RWPE2 (cell line): Measurements from ENCODE around the gene CD6.

Experiments
- ATAC-seq: fragments of 200-7000 bp; cut with Tn5 transposase; 3 replicates; pipeline ENCODE4 v1.9.1; 2021; ENCODE audit warnings: low read depth
- DNase-seq: peaks from one replicate; pipeline ENCODE4 v3.0.0-alpha.2; 2020; ENCODE audit warnings: low spot score
- H3K27ac ChIP-seq: fragments of 450-650 bp; 2 replicates; pipeline ENCODE4 v1.5.1; 2017; ENCODE audit warnings: mild to moderate bottlenecking; ENCODE audit not compliant: poor library complexity, severe bottlenecking
- H3K27me3 ChIP-seq: fragments of 250-450 bp; sonication (Bioruptor Pico); 2 replicates; pipeline ENCODE4 v1.5.1; 2021; ENCODE audit warnings: mild to moderate bottlenecking, moderate library complexity; ENCODE audit not compliant: insufficient read depth, poor library complexity, severe bottlenecking
- H3K36me3 ChIP-seq: fragments of 250-450 bp; sonication (Bioruptor Pico); 2 replicates; pipeline ENCODE4 v1.5.1; 2020; ENCODE audit warnings: low read depth, mild to moderate bottlenecking, moderate library complexity
- H3K4me1 ChIP-seq: fragments of 250-450 bp; sonication (Bioruptor Pico); 2 replicates; pipeline ENCODE4 v1.5.1; 2021; ENCODE audit warnings: mild to moderate bottlenecking, moderate library complexity; ENCODE audit not compliant: insufficient read depth, poor library complexity, severe bottlenecking
- H3K4me3 ChIP-seq: fragments of 250-450 bp; sonication (Bioruptor Pico); 2 replicates; pipeline ENCODE4 v1.5.1; 2021; ENCODE audit warnings: mild to moderate bottlenecking, moderate library complexity; ENCODE audit not compliant: severe bottlenecking
- H3K9me3 ChIP-seq: fragments of 250-450 bp; sonication (Bioruptor Pico); 2 replicates; pipeline ENCODE4 v1.5.1; 2021; ENCODE audit warnings: mild to moderate bottlenecking, moderate library complexity; ENCODE audit not compliant: severe bottlenecking
- TF ChIP-seq, protein P1 (sequence below): fragments of 450-650 bp; IDR thresholded peaks from one replicate; pipeline ENCODE4 v1.5.1; 2017; ENCODE audit warnings: mild to moderate bottlenecking, moderate library complexity; ENCODE audit not compliant: poor library complexity, severe bottlenecking

CD6 gene

DNA sequence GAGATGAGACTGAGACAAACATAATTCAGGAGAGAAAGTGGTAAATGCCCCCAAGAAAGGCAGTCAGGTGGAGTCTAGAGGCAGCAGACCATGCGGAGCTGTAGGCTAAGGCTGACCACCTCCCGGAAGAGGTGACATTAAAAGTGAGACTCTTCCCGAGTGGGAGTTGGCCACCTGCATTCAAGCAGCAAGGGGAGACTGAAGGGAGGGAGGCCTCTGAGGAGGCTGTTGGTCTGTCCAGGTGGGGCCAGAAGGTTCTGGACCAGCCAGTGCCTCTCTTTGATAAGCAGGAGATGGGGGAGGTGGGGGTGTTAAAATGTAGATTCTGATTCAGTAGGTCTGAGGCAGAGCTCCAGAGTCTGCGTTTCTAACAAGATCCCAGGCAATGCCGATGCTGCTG is 37.5 kb downstream of the CD6 start:
- H3K27me3 ChIP-seq, result peaks cover 10% of the 10 kb centered on the region

DNA sequence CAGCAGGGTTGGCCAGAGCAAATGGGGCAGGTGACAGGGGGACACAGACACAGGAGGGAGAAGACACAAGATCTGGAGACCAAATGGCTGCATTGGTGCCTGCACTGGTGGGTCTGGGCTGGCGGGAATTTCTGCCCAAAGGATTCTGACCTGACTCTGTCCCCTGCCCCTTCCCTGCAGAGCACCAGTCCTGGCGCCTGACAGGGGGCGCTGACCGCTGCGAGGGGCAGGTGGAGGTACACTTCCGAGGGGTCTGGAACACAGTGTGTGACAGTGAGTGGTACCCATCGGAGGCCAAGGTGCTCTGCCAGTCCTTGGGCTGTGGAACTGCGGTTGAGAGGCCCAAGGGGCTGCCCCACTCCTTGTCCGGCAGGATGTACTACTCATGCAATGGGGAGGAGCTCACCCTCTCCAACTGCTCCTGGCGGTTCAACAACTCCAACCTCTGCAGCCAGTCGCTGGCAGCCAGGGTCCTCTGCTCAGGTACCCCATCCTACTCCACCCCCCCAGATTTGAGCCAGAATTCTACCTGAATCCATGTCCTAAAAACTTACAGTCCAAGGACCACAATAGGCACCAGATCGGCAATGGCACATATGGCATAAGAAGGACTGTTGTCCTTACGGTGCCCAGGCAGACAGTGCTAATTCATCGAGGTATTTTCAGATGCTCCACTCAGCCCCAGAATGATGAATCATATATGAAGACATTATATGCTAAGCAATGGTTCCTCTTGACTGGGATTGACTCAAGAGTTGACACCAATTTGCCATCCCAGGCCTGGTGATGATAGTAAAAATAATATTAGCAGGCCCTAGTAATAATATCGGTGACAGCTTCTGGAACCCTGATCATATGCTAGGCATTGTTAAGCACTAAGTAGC is 38.2 kb downstream of the CD6 start:
- TF ChIP-seq, protein P1, sequence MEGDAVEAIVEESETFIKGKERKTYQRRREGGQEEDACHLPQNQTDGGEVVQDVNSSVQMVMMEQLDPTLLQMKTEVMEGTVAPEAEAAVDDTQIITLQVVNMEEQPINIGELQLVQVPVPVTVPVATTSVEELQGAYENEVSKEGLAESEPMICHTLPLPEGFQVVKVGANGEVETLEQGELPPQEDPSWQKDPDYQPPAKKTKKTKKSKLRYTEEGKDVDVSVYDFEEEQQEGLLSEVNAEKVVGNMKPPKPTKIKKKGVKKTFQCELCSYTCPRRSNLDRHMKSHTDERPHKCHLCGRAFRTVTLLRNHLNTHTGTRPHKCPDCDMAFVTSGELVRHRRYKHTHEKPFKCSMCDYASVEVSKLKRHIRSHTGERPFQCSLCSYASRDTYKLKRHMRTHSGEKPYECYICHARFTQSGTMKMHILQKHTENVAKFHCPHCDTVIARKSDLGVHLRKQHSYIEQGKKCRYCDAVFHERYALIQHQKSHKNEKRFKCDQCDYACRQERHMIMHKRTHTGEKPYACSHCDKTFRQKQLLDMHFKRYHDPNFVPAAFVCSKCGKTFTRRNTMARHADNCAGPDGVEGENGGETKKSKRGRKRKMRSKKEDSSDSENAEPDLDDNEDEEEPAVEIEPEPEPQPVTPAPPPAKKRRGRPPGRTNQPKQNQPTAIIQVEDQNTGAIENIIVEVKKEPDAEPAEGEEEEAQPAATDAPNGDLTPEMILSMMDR, result no peak
- ATAC-seq (no peak), DNase-seq (no peak)
- H3K27me3 ChIP-seq, result peaks cover 10% of the 10 kb centered on the region
- H3K4me1 ChIP-seq, result no peaks in the 10 kb centered on the region
- no peak overlapping the region for H3K27ac ChIP-seq
- H3K36me3 ChIP-seq, result no peaks in the 10 kb centered on the region
- no peak overlapping the region for H3K4me3 ChIP-seq
- H3K9me3 ChIP-seq, result no peaks in the 10 kb centered on the region

More for the DNA sequence above, 37.5 kb downstream of the CD6 start:
- no peak for DNase-seq
- Histone ChIP-seq H3K4me3 (no peak overlapping the region), H3K36me3 (no peaks in the 10 kb centered on the region), H3K4me1 (no peaks in the 10 kb centered on the region), H3K27ac (no peak overlapping the region), H3K9me3 (no peaks in the 10 kb centered on the region)
- TF ChIP-seq, protein P1, result no peak
- no peak for ATAC-seq

DNA sequence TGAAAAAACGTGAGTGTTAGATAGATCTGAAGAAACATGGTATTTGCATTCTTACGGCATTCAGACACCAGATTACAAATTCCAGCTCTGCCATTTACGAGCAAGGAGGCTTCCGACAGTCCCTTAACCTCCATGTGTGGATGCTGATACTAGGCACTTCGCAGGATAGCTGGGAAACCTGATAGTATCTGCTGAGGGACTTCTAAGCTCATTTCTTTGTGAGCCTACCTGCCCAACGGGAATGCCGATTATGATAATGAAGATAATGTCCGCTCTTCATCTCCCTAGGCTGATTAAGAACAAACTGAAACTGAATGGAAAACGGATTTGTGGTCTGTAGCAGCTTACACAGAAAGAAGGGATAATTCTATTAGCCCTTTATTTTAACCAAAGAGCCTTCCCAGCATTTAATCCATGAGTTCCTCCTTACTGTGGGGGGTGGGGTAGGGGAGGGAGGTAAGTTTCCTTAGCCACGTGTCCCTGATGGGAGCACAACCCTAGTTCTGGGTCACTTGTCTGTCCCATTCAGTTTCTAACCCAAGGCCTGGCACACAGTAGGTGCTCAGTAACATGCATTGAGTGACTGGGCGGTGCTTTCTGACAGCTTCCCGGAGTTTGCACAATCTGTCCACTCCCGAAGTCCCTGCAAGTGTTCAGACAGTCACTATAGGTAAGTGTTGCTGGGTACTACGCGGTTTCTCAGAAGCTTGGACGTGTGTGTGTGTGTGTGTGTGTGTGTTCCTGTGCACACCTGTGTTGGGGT is 39.2 kb downstream of the CD6 start:
- Histone ChIP-seq H3K4me3 (no peak overlapping the region), H3K36me3 (no peaks in the 10 kb centered on the region), H3K27ac (no peak overlapping the region), H3K27me3 (peaks cover 10% of the 10 kb centered on the region), H3K4me1 (no peaks in the 10 kb centered on the region), H3K9me3 (no peaks in the 10 kb centered on the region)
- TF ChIP-seq, protein P1, result no peak
- no peak for ATAC-seq
- DNase-seq, result no peak

DNA sequence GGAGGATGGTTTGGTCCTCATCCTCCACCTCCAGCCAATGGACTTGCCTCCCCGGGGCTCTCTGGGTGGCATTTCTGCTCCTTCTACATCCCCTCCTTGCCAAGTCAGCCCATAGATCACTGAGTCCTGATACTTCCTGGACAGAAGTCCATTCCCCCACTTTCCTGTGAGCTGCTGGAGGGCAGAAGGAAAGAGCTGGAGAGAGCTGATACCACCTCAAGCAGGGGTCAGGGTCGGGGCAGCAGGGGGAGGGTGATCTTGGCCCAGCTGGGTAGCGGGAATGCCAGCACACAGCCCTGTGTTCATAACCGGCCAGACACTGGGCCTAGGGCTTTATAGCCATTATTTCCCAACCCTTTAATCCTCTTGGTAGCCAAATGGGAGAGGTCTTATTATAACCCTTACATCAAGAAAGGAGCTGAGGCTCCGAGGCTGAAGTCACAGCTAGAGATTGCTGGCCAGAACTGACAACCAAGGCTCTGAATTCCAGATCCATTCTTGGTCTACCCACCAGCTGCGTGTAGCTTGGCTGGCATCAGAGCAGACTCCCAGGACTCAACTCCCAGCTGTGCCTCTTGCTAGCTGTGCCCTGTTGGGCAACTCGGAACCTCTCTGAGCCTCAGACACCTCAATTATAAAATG is 39.9 kb downstream of the CD6 start:
- Histone ChIP-seq H3K4me1 (no peaks in the 10 kb centered on the region), H3K9me3 (no peaks in the 10 kb centered on the region), H3K4me3 (no peak overlapping the region), H3K36me3 (no peaks in the 10 kb centered on the region), H3K27me3 (peaks cover 10% of the 10 kb centered on the region), H3K27ac (no peak overlapping the region)
- no peak for DNase-seq
- TF ChIP-seq, protein P1, result no peak
- no peak for ATAC-seq
